ENCODE measurements around the gene COG4.

DNA sequence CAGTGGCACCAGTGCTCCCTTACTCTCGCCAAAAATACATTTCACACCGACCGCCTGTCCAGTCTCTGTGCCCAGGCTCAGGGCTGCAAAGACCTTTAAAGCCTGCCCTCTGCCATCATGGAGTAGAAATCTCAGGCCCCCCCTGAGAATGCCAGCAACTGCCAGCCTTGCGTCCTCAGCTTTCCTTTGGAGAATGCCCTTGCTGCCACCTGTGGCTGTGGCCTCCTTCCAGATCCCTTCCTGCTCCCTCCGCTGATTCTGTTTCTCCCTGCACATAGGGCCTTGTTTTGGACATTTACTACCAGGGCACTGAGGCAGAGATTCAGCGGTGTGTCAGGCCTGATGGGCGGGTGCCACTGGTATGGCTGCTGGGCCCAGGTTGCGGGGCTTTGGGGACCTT is 55.7 kb downstream of the COG4 start:
- TF ChIP-seq, protein P1, sequence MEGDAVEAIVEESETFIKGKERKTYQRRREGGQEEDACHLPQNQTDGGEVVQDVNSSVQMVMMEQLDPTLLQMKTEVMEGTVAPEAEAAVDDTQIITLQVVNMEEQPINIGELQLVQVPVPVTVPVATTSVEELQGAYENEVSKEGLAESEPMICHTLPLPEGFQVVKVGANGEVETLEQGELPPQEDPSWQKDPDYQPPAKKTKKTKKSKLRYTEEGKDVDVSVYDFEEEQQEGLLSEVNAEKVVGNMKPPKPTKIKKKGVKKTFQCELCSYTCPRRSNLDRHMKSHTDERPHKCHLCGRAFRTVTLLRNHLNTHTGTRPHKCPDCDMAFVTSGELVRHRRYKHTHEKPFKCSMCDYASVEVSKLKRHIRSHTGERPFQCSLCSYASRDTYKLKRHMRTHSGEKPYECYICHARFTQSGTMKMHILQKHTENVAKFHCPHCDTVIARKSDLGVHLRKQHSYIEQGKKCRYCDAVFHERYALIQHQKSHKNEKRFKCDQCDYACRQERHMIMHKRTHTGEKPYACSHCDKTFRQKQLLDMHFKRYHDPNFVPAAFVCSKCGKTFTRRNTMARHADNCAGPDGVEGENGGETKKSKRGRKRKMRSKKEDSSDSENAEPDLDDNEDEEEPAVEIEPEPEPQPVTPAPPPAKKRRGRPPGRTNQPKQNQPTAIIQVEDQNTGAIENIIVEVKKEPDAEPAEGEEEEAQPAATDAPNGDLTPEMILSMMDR (conservative IDR thresholded peaks at IDR 0.05; ENCODE audit: low read depth, low read length) = no peak
- TF ChIP-seq EZH2 (IDR thresholded peaks at IDR 0.05; ENCODE audit: low read length, unreplicated experiment) = no peak
